RWPE2 (cell line): ENCODE measurements around the gene FRK.

Experiments used
- ATAC-seq: fragments of 200-7000 bp; cut with Tn5 transposase; 3 replicates; pipeline ENCODE4 v1.9.1; 2021; ENCODE audit warnings: low read depth
- DNase-seq: peaks from one replicate; pipeline ENCODE4 v3.0.0-alpha.2; 2020; ENCODE audit warnings: low spot score
- H3K27ac ChIP-seq: fragments of 450-650 bp; 2 replicates; pipeline ENCODE4 v1.5.1; 2017; ENCODE audit warnings: mild to moderate bottlenecking; ENCODE audit not compliant: poor library complexity, severe bottlenecking
- H3K27me3 ChIP-seq: fragments of 250-450 bp; sonication (Bioruptor Pico); 2 replicates; pipeline ENCODE4 v1.5.1; 2021; ENCODE audit warnings: mild to moderate bottlenecking, moderate library complexity; ENCODE audit not compliant: insufficient read depth, poor library complexity, severe bottlenecking
- H3K36me3 ChIP-seq: fragments of 250-450 bp; sonication (Bioruptor Pico); 2 replicates; pipeline ENCODE4 v1.5.1; 2020; ENCODE audit warnings: low read depth, mild to moderate bottlenecking, moderate library complexity
- H3K4me1 ChIP-seq: fragments of 250-450 bp; sonication (Bioruptor Pico); 2 replicates; pipeline ENCODE4 v1.5.1; 2021; ENCODE audit warnings: mild to moderate bottlenecking, moderate library complexity; ENCODE audit not compliant: insufficient read depth, poor library complexity, severe bottlenecking
- H3K4me3 ChIP-seq: fragments of 250-450 bp; sonication (Bioruptor Pico); 2 replicates; pipeline ENCODE4 v1.5.1; 2021; ENCODE audit warnings: mild to moderate bottlenecking, moderate library complexity; ENCODE audit not compliant: severe bottlenecking
- H3K9me3 ChIP-seq: fragments of 250-450 bp; sonication (Bioruptor Pico); 2 replicates; pipeline ENCODE4 v1.5.1; 2021; ENCODE audit warnings: mild to moderate bottlenecking, moderate library complexity; ENCODE audit not compliant: severe bottlenecking
- TF ChIP-seq, protein P1 (sequence below): fragments of 450-650 bp; IDR thresholded peaks from one replicate; pipeline ENCODE4 v1.5.1; 2017; ENCODE audit warnings: mild to moderate bottlenecking, moderate library complexity; ENCODE audit not compliant: poor library complexity, severe bottlenecking

Gene FRK

DNA sequence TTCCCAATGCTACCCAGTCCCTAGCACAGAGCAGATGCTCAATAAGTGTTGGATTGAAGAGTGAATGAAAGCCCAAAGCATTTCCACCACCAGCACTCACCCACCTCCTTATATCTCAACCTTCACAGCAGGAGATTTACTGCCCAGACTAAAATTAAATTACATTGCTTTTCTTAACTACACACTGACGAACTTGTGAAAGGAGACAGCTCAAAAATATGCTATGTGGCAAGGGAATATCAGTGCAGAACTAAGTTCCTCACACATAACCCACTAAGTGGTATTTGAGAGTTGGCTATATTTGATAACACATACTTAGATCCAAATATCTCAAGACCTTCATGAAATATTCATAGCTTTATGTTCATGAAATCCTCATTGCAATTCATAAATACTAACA lies 137.7 kb downstream of the FRK start:
- Histone ChIP-seq H3K4me1 (no peaks in the 10 kb centered on the region), H3K27ac (no peak overlapping the region), H3K9me3 (no peaks in the 10 kb centered on the region), H3K27me3 (peaks cover 5% of the 10 kb centered on the region), H3K4me3 (no peak overlapping the region), H3K36me3 (no peaks in the 10 kb centered on the region)
- DNase-seq (no peak), ATAC-seq (no peak)
- TF ChIP-seq, protein P1, sequence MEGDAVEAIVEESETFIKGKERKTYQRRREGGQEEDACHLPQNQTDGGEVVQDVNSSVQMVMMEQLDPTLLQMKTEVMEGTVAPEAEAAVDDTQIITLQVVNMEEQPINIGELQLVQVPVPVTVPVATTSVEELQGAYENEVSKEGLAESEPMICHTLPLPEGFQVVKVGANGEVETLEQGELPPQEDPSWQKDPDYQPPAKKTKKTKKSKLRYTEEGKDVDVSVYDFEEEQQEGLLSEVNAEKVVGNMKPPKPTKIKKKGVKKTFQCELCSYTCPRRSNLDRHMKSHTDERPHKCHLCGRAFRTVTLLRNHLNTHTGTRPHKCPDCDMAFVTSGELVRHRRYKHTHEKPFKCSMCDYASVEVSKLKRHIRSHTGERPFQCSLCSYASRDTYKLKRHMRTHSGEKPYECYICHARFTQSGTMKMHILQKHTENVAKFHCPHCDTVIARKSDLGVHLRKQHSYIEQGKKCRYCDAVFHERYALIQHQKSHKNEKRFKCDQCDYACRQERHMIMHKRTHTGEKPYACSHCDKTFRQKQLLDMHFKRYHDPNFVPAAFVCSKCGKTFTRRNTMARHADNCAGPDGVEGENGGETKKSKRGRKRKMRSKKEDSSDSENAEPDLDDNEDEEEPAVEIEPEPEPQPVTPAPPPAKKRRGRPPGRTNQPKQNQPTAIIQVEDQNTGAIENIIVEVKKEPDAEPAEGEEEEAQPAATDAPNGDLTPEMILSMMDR, result no peak

DNA sequence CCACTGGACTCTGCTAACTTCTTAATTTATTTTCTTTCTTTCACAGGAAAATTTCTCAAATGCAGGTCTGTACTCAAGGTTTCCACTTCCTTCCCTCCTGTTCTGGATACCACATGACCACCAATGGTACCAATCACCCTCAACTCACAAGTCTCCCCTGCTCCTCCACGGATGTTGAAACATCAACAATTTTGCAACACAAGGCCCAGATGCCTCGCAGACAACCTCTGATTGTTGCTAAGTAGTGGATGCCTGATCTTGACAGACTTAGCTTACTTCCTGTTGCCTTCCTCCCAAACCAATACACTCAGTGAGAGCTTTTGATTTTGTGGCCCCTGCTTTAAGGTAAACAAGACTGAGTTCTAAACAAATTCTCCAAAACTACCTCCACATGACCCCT lies 146.6 kb downstream of the FRK start:
- Histone ChIP-seq H3K36me3 (no peaks in the 10 kb centered on the region), H3K4me1 (no peaks in the 10 kb centered on the region), H3K9me3 (no peaks in the 10 kb centered on the region), H3K27ac (no peak overlapping the region), H3K27me3 (peaks cover 5% of the 10 kb centered on the region), H3K4me3 (no peak overlapping the region)
- TF ChIP-seq, protein P1, result no peak
- ATAC-seq, result no peak
- DNase-seq, result no peak

DNA sequence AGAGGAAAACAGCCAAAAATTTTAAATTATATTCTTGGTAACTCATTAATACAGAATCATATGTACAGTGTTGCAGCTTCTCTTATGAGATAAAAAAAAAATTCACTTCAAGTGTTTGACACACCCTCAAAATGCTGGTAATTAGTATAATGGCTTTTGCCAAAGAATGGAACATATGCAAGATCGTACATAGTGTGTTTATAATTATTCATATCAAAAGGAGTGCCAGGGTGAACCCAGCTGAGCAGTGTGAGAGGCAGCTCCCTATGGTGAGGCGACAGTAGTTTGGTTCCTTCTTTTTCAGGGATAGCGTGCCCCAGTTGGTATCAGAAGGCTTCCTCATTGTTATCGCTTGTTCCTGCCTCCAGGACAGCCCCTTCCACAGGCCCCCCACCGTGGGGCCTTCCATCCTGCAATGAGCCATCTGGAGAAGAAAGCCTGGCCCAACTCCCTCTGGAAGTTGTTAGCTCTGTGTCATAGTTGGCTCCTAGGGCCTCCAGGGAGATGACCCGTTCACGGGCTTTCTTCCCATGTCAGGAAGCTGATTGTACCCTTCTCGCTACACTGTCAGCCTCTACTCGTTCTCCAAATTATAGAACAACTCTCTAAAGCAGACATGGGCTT lies 150.7 kb downstream of the FRK start:
- no peak overlapping the region for H3K4me3 ChIP-seq
- no peaks in the 10 kb centered on the region for H3K36me3 ChIP-seq
- no peaks in the 10 kb centered on the region for H3K9me3 ChIP-seq
- no peaks in the 10 kb centered on the region for H3K4me1 ChIP-seq
- TF ChIP-seq, protein P1, result no peak
- DNase-seq, result no peak
- no peak for ATAC-seq
- H3K27ac ChIP-seq, result no peak overlapping the region
- H3K27me3 ChIP-seq, result no peaks in the 10 kb centered on the region

DNA sequence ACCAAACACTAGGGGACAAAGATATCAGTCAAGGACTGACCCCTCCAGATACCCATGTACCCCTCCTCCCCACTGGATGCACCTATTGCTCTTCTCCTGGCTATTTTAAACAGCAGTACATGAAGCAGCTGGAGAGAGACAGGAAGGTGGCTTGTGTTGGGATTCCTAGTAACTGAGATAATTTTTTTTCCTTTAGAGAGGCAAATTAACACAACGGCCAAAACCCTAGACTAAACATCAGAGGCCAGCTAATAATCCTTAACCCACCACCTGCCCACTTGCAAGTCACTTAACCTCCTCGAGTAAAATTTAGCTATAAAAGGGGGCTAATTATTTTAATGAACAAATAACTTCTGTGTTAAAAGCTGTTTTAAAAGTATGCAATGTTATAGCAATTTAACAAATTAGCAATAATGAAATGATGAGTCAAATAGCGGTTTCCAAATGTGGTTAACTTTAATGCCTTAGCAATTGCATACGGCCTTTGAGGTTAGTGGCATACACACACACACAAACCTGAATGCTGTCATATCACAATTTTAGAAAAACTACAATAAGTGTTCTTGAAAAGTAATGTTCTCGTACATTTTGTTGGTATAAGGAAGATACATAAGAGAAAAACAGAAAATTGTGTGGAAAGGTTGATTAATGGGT lies 151.7 kb downstream of the FRK start:
- H3K9me3 ChIP-seq, result no peaks in the 10 kb centered on the region
- DNase-seq (no peak), ATAC-seq (no peak)
- no peaks in the 10 kb centered on the region for H3K4me1 ChIP-seq
- TF ChIP-seq, protein P1, result no peak
- no peaks in the 10 kb centered on the region for H3K27me3 ChIP-seq
- H3K27ac ChIP-seq, result no peak overlapping the region
- H3K4me3 ChIP-seq, result no peak overlapping the region
- H3K36me3 ChIP-seq, result no peaks in the 10 kb centered on the region

DNA sequence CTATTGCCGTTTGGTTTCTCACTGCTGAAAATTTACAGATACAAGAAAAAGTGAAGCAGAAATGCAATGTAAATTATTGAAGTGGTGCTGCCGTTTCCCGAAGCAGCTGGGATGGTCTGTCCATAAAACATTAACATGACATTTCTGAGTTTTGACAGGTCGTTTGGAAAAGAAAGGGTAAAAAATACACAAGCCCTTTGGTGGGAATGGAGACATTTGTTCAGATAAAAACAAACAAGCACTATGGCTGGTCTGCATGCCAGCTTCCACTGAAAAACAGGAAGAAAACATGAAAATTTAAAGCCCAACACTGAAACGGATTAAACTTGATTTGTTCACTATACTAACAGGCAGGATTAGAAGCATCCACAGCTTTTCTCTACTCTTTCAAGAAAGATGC lies 155.2 kb downstream of the FRK start:
- no peak for ATAC-seq
- H3K27ac ChIP-seq, result no peak overlapping the region
- no peak overlapping the region for H3K4me3 ChIP-seq
- DNase-seq, result no peak
- H3K27me3 ChIP-seq, result no peaks in the 10 kb centered on the region
- H3K9me3 ChIP-seq, result no peaks in the 10 kb centered on the region
- no peaks in the 10 kb centered on the region for H3K4me1 ChIP-seq
- TF ChIP-seq, protein P1, result no peak
- H3K36me3 ChIP-seq, result no peaks in the 10 kb centered on the region
